ENCODE results near the gene CDC16. TPM values are rescaled to one million over a fixed set of nuclear protein-coding genes. Genes with fewer than 3 reads are reported as not detected.

The CDC16 gene
- total and polyA plus RNA-seq, 2 donors (not counting 1 experiment from before 2014, with no cell fraction given): 94.8 to 127 TPM

DNA sequence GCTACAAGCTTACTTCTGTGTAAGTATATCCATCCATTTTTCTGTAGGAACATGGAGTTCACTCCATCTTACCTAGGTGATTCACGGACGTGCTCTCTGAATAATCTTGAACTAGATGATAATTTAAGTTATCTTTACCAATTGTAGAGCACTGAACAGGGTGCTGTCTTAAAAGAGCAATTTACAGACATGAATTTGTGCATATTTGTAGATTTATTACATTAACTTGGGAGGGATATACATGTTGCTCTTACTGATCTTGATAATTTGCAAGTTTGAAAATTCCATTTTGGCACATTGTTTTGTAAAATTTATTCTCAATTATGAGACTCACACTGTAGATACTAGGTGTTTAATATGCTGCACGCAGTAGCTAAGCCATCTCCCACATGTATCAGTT is 9.3 kb downstream of the CDC16 start:
- ATAC-seq (ENCODE audit: low read depth): no peak
- H3K4me3 Mint-ChIP-seq: no peak overlapping the region
- no peak overlapping the region for H3K9ac ChIP-seq (ENCODE audit: low read length)
- WGBS (ENCODE audit: insufficient coverage): no CpG with 5 or more reads among the region's 3 CpGs
- intact Hi-C loops (cut with micrococcal nuclease): no loop called here
- H3K27me3 Mint-ChIP-seq: no peaks in the 10 kb centered on the region
- no peaks in the 10 kb centered on the region for H3K27me3 ChIP-seq (replicated peaks in 1 of 4; ENCODE audit: control extremely low read depth in 1 of 4, control insufficient read depth in 3 of 4, insufficient read depth in 4 of 4, low read length in 3 of 4)
- peaks cover 26 to 96% of the 10 kb centered on the region in 2 experiments for H3K36me3 ChIP-seq (replicated peaks in 1 of 2; ENCODE audit: control extremely low read depth in 1 of 2, control insufficient read depth in 1 of 2, extremely low read depth in 1 of 2, insufficient read depth in 2 of 2, low read length in 1 of 2)
- ChIA-PET POLR2A (no interaction called here), CTCF (no interaction called here)
- TF ChIP-seq, protein P1, sequence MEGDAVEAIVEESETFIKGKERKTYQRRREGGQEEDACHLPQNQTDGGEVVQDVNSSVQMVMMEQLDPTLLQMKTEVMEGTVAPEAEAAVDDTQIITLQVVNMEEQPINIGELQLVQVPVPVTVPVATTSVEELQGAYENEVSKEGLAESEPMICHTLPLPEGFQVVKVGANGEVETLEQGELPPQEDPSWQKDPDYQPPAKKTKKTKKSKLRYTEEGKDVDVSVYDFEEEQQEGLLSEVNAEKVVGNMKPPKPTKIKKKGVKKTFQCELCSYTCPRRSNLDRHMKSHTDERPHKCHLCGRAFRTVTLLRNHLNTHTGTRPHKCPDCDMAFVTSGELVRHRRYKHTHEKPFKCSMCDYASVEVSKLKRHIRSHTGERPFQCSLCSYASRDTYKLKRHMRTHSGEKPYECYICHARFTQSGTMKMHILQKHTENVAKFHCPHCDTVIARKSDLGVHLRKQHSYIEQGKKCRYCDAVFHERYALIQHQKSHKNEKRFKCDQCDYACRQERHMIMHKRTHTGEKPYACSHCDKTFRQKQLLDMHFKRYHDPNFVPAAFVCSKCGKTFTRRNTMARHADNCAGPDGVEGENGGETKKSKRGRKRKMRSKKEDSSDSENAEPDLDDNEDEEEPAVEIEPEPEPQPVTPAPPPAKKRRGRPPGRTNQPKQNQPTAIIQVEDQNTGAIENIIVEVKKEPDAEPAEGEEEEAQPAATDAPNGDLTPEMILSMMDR (IDR thresholded peaks at IDR 0.05): no peak
- no peak for TF ChIP-seq EZH2 (IDR thresholded peaks at IDR 0.05; ENCODE audit: borderline replicate concordance, insufficient read depth, low read depth, low read length, poor library complexity, severe bottlenecking)
- H3K79me2 ChIP-seq (ENCODE audit: control insufficient read depth, insufficient read depth, low read length): peaks cover 11% of the 10 kb centered on the region
- H3K9me3 Mint-ChIP-seq (ENCODE audit: insufficient read depth): no peaks in the 10 kb centered on the region
- H3K27ac ChIP-seq (ENCODE audit: low read length in 2 of 2): no peak overlapping the region
- no peaks in the 10 kb centered on the region for H3K9me3 ChIP-seq (ENCODE audit: control extremely low read depth in 1 of 3, control insufficient read depth in 2 of 3, insufficient read depth in 1 of 3, low read length in 2 of 3)
- H3K4me2 ChIP-seq (replicated peaks; ENCODE audit: low read depth, low read length, poor library complexity, severe bottlenecking): no peak overlapping the region
- no peak overlapping the region for H2AFZ ChIP-seq (ENCODE audit: insufficient read depth, low read depth, low read length, poor library complexity, severe bottlenecking)
- H3K27ac Mint-ChIP-seq: no peak overlapping the region
- no peaks in the 10 kb centered on the region for H3K4me1 ChIP-seq (ENCODE audit: control insufficient read depth in 2 of 2, insufficient read depth in 2 of 2, low read length in 2 of 2)
- DNase-seq: no peak
- no peaks in the 10 kb centered on the region for H3K4me1 Mint-ChIP-seq
- H3K4me3 ChIP-seq (ENCODE audit: control extremely low read depth in 1 of 5, extremely low read depth in 1 of 5, insufficient read depth in 1 of 5, low read depth in 2 of 5, low read length in 4 of 5): no peak overlapping the region
- peaks cover 26% of the 10 kb centered on the region for H4K20me1 ChIP-seq (ENCODE audit: control insufficient read depth, insufficient read depth, low read length, poor library complexity, severe bottlenecking)

DNA sequence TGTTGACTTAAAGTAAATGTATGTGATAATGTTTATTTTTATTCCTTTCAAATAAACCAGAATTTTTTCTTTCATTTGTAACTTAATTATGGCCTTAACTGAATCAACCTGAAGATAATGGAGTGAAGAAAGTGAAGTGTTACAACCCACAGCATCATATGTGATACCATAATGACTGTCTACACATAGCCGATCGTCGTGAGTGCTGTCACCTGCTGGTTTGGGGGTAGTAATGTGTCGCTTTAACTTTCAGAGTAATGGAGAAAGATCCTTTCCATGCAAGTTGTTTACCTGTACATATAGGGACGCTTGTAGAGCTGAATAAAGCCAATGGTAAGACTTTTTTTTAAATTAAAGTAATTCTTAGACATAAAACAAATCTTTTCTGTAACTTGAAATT is 9.9 kb downstream of the CDC16 start:
- POLR2A ChIA-PET: interaction anchor here (0.7 kb wide), 1 partner anchor 194 kb away, joined by 4 read pairs; no protein-coding TSS in a partner anchor
- H3K9me3 ChIP-seq (ENCODE audit: control extremely low read depth in 1 of 3, control insufficient read depth in 2 of 3, insufficient read depth in 1 of 3, low read length in 2 of 3): no peaks in the 10 kb centered on the region
- Mint-ChIP-seq H3K27ac (no peak overlapping the region), H3K27me3 (no peaks in the 10 kb centered on the region), H3K4me3 (no peak overlapping the region), H3K4me1 (no peaks in the 10 kb centered on the region), H3K9me3 (ENCODE audit: insufficient read depth) (no peaks in the 10 kb centered on the region)
- no peak overlapping the region for H3K4me3 ChIP-seq (ENCODE audit: control extremely low read depth in 1 of 5, extremely low read depth in 1 of 5, insufficient read depth in 1 of 5, low read depth in 2 of 5, low read length in 4 of 5)
- WGBS (ENCODE audit: insufficient coverage): no CpG with 5 or more reads among the region's 5 CpGs
- no peak overlapping the region for H2AFZ ChIP-seq (ENCODE audit: insufficient read depth, low read depth, low read length, poor library complexity, severe bottlenecking)
- intact Hi-C loops (cut with micrococcal nuclease): no loop called here
- no peak for DNase-seq
- H3K9ac ChIP-seq (ENCODE audit: low read length): no peak overlapping the region
- peaks cover 24% of the 10 kb centered on the region for H4K20me1 ChIP-seq (ENCODE audit: control insufficient read depth, insufficient read depth, low read length, poor library complexity, severe bottlenecking)
- TF ChIP-seq EZH2 (IDR thresholded peaks at IDR 0.05; ENCODE audit: borderline replicate concordance, insufficient read depth, low read depth, low read length, poor library complexity, severe bottlenecking): no peak
- TF ChIP-seq, protein P1 (IDR thresholded peaks at IDR 0.05): no peak
- CTCF ChIA-PET: interaction anchor here (1.4 kb wide), 1 partner anchor 18 kb away, joined by 5 read pairs; no protein-coding TSS in a partner anchor
- H3K27me3 ChIP-seq (replicated peaks in 1 of 4; ENCODE audit: control extremely low read depth in 1 of 4, control insufficient read depth in 3 of 4, insufficient read depth in 4 of 4, low read length in 3 of 4): no peaks in the 10 kb centered on the region
- no peak for ATAC-seq (ENCODE audit: low read depth)
- peaks cover 11% of the 10 kb centered on the region for H3K79me2 ChIP-seq (ENCODE audit: control insufficient read depth, insufficient read depth, low read length)
- no peak overlapping the region for H3K27ac ChIP-seq (ENCODE audit: low read length in 2 of 2)
- H3K4me1 ChIP-seq (ENCODE audit: control insufficient read depth in 2 of 2, insufficient read depth in 2 of 2, low read length in 2 of 2): no peaks in the 10 kb centered on the region
- H3K36me3 ChIP-seq (replicated peaks in 1 of 2; ENCODE audit: control extremely low read depth in 1 of 2, control insufficient read depth in 1 of 2, extremely low read depth in 1 of 2, insufficient read depth in 2 of 2, low read length in 1 of 2): peaks cover 27 to 96% of the 10 kb centered on the region in 2 experiments
- no peak overlapping the region for H3K4me2 ChIP-seq (replicated peaks; ENCODE audit: low read depth, low read length, poor library complexity, severe bottlenecking)

All from B cell (primary cell).